OCI-LY1 (cell line): ENCODE results near the gene POLRMT.

Experiments
- H2AFZ ChIP-seq: fragments of 200-600 bp; sonication (generic), shearing (Covaris generic); 2 replicates; pipeline ENCODE4 v1.6.0; 2014; ENCODE audit warnings: antibody characterized with exemption, mild to moderate bottlenecking, low read length
- H3F3A ChIP-seq: fragments of 200-600 bp; sonication (generic), shearing (Covaris generic); 2 replicates; pipeline ENCODE4 v1.6.0; 2014; ENCODE audit warnings: mild to moderate bottlenecking, antibody characterized with exemption, low read length, moderate library complexity; ENCODE audit not compliant: insufficient read depth
- H3K27ac ChIP-seq: fragments of 200-600 bp; sonication (generic); 2 replicates; pipeline ENCODE4 v1.5.1; 2014; ENCODE audit warnings: low read length, mixed run types, mild to moderate bottlenecking, low read depth; ENCODE audit not compliant: poor library complexity, severe bottlenecking
- H3K27me3 ChIP-seq: fragments of 200-600 bp; sonication (generic); 2 replicates; pipeline ENCODE4 v1.6.0; 2014; ENCODE audit warnings: antibody characterized with exemption, mild to moderate bottlenecking, low read length, moderate library complexity; ENCODE audit not compliant: insufficient read depth
- H3K36me3 ChIP-seq: fragments of 200-600 bp; sonication (generic); 2 replicates; pipeline ENCODE4 v1.6.1; 2014; ENCODE audit warnings: mild to moderate bottlenecking, antibody characterized with exemption, low read length, moderate library complexity, mixed read lengths; ENCODE audit not compliant: insufficient read depth
- H3K4me1 ChIP-seq: fragments of 200-600 bp; sonication (generic); 2 replicates; pipeline ENCODE4 v1.5.1; 2014; ENCODE audit warnings: mild to moderate bottlenecking, low read length, moderate library complexity; ENCODE audit not compliant: insufficient read depth, severe bottlenecking
- H3K4me2 ChIP-seq: fragments of 200-600 bp; sonication (generic), shearing (Covaris generic); 2 replicates; pipeline ENCODE4 v1.6.1; 2014; ENCODE audit warnings: low read length
- H3K4me3 ChIP-seq: fragments of 200-600 bp; sonication (generic); 2 replicates; pipeline ENCODE4 v1.5.1; 2014; ENCODE audit warnings: low read length, low read depth, mild to moderate bottlenecking, mixed read lengths; ENCODE audit not compliant: poor library complexity, severe bottlenecking
- H3K79me2 ChIP-seq: fragments of 200-600 bp; shearing (Covaris generic); 2 replicates; pipeline ENCODE4 v1.6.1; 2016; ENCODE audit warnings: mixed run types, low read length, mixed read lengths; ENCODE audit not compliant: insufficient read depth
- H3K9ac ChIP-seq: fragments of 200-600 bp; sonication (generic), shearing (Covaris generic); 2 replicates; pipeline ENCODE4 v1.6.1; 2014; ENCODE audit warnings: mild to moderate bottlenecking, low read length, mixed read lengths
- H3K9me2 ChIP-seq: fragments of 200-600 bp; sonication (generic), shearing (Covaris generic); 2 replicates; pipeline ENCODE4 v1.6.1; 2014; ENCODE audit warnings: low read depth, mild to moderate bottlenecking, low read length, mixed read lengths
- H3K9me3 ChIP-seq: fragments of 200-600 bp; shearing (Covaris generic); 2 replicates; pipeline ENCODE4 v1.6.1; 2014; ENCODE audit warnings: low read length, mixed read lengths
- H4K20me1 ChIP-seq: fragments of 200-600 bp; sonication (generic), shearing (Covaris generic); 2 replicates; pipeline ENCODE4 v1.6.0; 2016; ENCODE audit warnings: mild to moderate bottlenecking, low read length; ENCODE audit not compliant: insufficient read depth
- CTCF ChIP-seq: fragments of 200-600 bp; sonication (generic), shearing (Covaris generic); IDR thresholded peaks from 2 replicates; pipeline ENCODE4 v1.5.1; 2017; ENCODE audit warnings: mild to moderate bottlenecking, antibody characterized with exemption, low read length, moderate library complexity, mixed read lengths
- EZH2 ChIP-seq: fragments of 200-600 bp; sonication (generic), shearing (Covaris generic); IDR thresholded peaks from 2 replicates; pipeline ENCODE4 v1.8.0; 2017; ENCODE audit warnings: borderline replicate concordance, mixed run types, mild to moderate bottlenecking, antibody characterized with exemption, low read length, moderate library complexity, mixed read lengths

Gene POLRMT

GRCh38 chr19:640606-641189 is 7.4 kb upstream of the POLRMT start:
- peaks cover 4% of the 10 kb centered on the region; the same call in 1 of the 2 replicates for H3K27me3 ChIP-seq
- no peaks in the 10 kb centered on the region for H3K79me2 ChIP-seq
- H3K4me1 ChIP-seq = peaks cover 18% of the 10 kb centered on the region
- no peak overlapping the region for H3K4me3 ChIP-seq
- H3F3A ChIP-seq = no peaks in the 10 kb centered on the region; the same call in 1 of the 2 replicates
- TF ChIP-seq CTCF (no peak), EZH2 (no peak)
- H3K27ac ChIP-seq = no peak overlapping the region
- H2AFZ ChIP-seq = no peak overlapping the region
- H3K9me2 ChIP-seq = no peaks in the 10 kb centered on the region
- no peaks in the 10 kb centered on the region for H4K20me1 ChIP-seq
- no peaks in the 10 kb centered on the region for H3K9me3 ChIP-seq
- peaks cover 22% of the 10 kb centered on the region for H3K36me3 ChIP-seq
- H3K9ac ChIP-seq = no peak overlapping the region
- peak overlapping the region; percentile 67 for H3K4me2 ChIP-seq

- Histone ChIP-seq H3K27ac (no peak overlapping the region), H3K4me1 (peaks cover 18% of the 10 kb centered on the region), H3K9me3 (no peaks in the 10 kb centered on the region), H3K9ac (peak overlapping the region; percentile 21; the same call in 1 of the 2 replicates), H3K36me3 (peaks cover 17% of the 10 kb centered on the region), H3K9me2 (no peaks in the 10 kb centered on the region), H3K27me3 (peaks cover 4% of the 10 kb centered on the region; the same call in 1 of the 2 replicates), H3K79me2 (no peaks in the 10 kb centered on the region), H2AFZ (no peak overlapping the region), H3K4me3 (peak overlapping the region; percentile 58), H3K4me2 (peak overlapping the region; percentile 67), H3F3A (no peaks in the 10 kb centered on the region; the same call in 1 of the 2 replicates), H4K20me1 (no peaks in the 10 kb centered on the region)
- no peak for TF ChIP-seq CTCF
- no peak for TF ChIP-seq EZH2
Measured at GRCh38 chr19:640161-640558, 6.8 kb upstream of the POLRMT start.

GRCh38 chr19:639253-640160 is 6.2 kb upstream of the POLRMT start, which contains the start of gene FGF22:
FGF22 (plus strand) TSS chr19:639879; CDS start chr19:639926, 47 bp downstream.
- H3K27me3 ChIP-seq = peaks cover 4% of the 10 kb centered on the region; the same call in 1 of the 2 replicates
- peaks cover 18% of the 10 kb centered on the region for H3K4me1 ChIP-seq
- no peaks in the 10 kb centered on the region; the same call in 1 of the 2 replicates for H3F3A ChIP-seq
- TF ChIP-seq CTCF (no peak), EZH2 (no peak)
- H4K20me1 ChIP-seq = no peaks in the 10 kb centered on the region
- H3K27ac ChIP-seq = no peak within 1 kb of the TSS
- no peaks in the 10 kb centered on the region for H3K9me2 ChIP-seq
- H3K9me3 ChIP-seq = no peaks in the 10 kb centered on the region
- H2AFZ ChIP-seq = no peak within 1 kb of the TSS
- peak within 1 kb of the TSS; percentile 75 for H3K4me2 ChIP-seq
- peaks cover 11% of the 10 kb centered on the region for H3K36me3 ChIP-seq
- no peaks in the 10 kb centered on the region for H3K79me2 ChIP-seq
- H3K4me3 ChIP-seq = peak within 1 kb of the TSS; percentile 58
- peak within 1 kb of the TSS; percentile 21; the same call in 1 of the 2 replicates for H3K9ac ChIP-seq
